HEK293 (cell line): ENCODE measurements around the gene CACNA2D3.

Experiments
- CTCF ChIP-seq: fragments of 450-650 bp; formaldehyde crosslinking; IDR thresholded peaks from 2 replicates; pipeline ENCODE4 v1.5.1; 2016; ENCODE audit warnings: missing biosample characterization, missing genetic modification characterization
- REST ChIP-seq: fragments of 450-650 bp; formaldehyde crosslinking; IDR thresholded peaks from 2 replicates; pipeline ENCODE4 v1.5.1; 2016; ENCODE audit warnings: missing biosample characterization, missing genetic modification characterization
- TCF7L2 ChIP-seq: IDR thresholded peaks from 2 replicates; pipeline ENCODE4 v1.6.1; 2011; ENCODE audit warnings: low read depth, mild to moderate bottlenecking, inconsistent platforms, low read length, moderate library complexity, borderline replicate concordance
- ZNF10 ChIP-seq: fragments of 450-650 bp; formaldehyde crosslinking; IDR thresholded peaks from 2 replicates; pipeline ENCODE4 v1.5.1; 2017; ENCODE audit warnings: missing biosample characterization, missing genetic modification characterization
- ZNF175 ChIP-seq: fragments of 450-650 bp; formaldehyde crosslinking; IDR thresholded peaks from 2 replicates; pipeline ENCODE4 v1.5.1; 2016; ENCODE audit warnings: missing biosample characterization, missing genetic modification characterization
- ZNF184 ChIP-seq: fragments of 450-650 bp; IDR thresholded peaks from 2 replicates; pipeline ENCODE4 v1.5.1; 2018; ENCODE audit warnings: missing biosample characterization, mild to moderate bottlenecking, missing genetic modification characterization
- ZNF529 ChIP-seq: fragments of 450-650 bp; formaldehyde crosslinking; IDR thresholded peaks from 2 replicates; pipeline ENCODE4 v1.5.1; 2017; ENCODE audit warnings: missing genetic modification characterization, missing biosample characterization; ENCODE audit not compliant: insufficient replicate concordance

DNA sequence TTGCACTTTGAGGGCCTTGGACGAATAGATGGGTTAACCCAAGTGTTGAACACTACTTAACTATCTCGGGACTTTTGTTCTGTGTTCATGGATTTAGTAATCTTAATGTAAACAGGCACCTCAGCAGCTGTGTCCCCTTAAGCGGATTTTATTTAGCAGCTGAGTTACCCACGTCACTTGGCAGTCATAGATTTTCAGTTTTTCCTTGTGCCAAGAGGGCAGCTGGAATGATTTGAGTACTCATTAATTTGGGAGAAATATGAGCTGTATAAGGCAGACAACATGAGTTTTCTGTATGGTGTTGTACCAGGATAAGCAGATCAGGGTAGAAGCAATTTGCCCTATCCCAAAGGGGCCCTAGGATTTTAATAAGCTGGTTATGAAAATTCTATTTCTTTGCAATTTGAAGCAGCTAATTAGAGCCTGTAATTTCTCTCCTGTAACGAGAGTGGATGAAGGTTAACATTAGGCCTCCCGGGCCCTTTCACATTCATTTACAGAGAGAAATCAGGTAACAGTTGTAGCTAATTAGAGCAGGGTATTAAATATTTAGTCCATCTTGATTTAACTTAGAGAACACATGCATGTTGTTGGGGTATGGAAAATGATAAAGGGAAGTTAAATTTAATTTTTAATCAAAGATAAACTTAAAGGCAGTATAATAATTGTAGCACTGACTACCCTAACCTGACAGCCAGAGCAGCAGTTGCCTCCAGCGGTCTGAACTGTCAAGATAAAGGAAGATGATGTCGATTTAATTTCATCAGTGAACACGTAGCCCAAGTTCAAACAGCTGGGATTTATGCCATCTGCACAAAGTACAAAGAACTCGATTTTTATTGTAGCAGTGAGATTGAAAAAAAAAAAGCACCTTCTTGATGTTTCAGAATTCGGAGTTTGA lies 611.0 kb downstream of the CACNA2D3 start:
- no peak for TF ChIP-seq CTCF (tag by site-specific recombination)
- TF ChIP-seq ZNF175 (tag by site-specific recombination): no peak
- TF ChIP-seq ZNF10: no peak
- TF ChIP-seq REST (tag by site-specific recombination): no peak
- no peak for TF ChIP-seq ZNF529
- TF ChIP-seq ZNF184 (tag by site-specific recombination): no peak
- TF ChIP-seq TCF7L2: no peak
